ENCODE measurements around the gene CYSLTR2.

Gene CYSLTR2

DNA sequence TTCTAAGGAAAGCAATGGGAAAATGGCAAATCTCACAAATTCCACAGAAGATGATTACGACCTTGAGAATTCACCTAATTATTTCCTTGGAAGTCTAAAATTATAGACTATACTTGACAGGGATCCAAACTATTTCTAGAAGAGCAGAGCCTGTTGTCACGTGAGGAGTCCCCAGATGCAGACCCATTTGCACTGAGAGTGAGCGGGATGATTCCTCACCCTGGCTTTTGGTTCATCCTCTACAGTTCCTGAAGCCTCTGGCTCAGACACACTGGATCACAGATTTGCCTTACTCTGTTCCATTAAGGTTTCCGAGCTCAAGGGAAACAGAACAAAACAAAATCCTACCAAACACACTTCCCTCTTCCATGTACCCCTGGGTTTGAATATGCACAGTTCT lies 23.0 kb upstream of the CYSLTR2 start:
- H3K9me3 ChIP-seq (ENCODE audit: control insufficient read depth, insufficient read depth, low read depth, low read length) = no peaks in the 10 kb centered on the region
- no peaks in the 10 kb centered on the region for H3K36me3 ChIP-seq (ENCODE audit: control insufficient read depth in 2 of 2, insufficient read depth in 1 of 2, low read length in 2 of 2)
- H3K4me3 ChIP-seq (ENCODE audit: low read depth, low read length) = no peak overlapping the region
- ChIA-PET CTCF (no interaction called here), POLR2A (no interaction called here)
- H3K27ac ChIP-seq (ENCODE audit: extremely low read depth, low read depth, low read length) = no peak overlapping the region
- TF ChIP-seq ZNF37A (tag by site-specific recombination; IDR thresholded peaks at IDR 0.05) = no peak
- no peak for TF ChIP-seq ZNF174 (tag by site-specific recombination; IDR thresholded peaks at IDR 0.05)
- no peak for TF ChIP-seq ZNF776 (tag by site-specific recombination; IDR thresholded peaks at IDR 0.05; ENCODE audit: borderline replicate concordance)
- TF ChIP-seq ZNF600 (tag by site-specific recombination; IDR thresholded peaks at IDR 0.05) = no peak
- TF ChIP-seq BCL11A (tag by site-specific recombination; IDR thresholded peaks at IDR 0.05; ENCODE audit: low read depth) = no peak
- no peak for TF ChIP-seq GLIS2 (tag by site-specific recombination; IDR thresholded peaks at IDR 0.05)
- TF ChIP-seq, protein P1, sequence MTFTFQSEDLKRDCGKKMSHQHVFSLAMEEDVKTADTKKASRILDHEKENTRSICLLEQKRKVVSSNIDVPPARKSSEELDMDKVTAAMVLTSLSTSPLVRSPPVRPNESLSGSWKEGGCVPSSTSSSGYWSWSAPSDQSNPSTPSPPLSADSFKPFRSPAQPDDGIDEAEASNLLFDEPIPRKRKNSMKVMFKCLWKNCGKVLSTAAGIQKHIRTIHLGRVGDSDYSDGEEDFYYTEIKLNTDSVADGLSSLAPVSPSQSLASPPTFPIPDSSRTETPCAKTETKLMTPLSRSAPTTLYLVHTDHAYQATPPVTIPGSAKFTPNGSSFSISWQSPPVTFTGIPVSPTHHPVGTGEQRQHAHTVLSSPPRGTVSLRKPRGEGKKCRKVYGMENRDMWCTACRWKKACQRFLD (tag by site-specific recombination; IDR thresholded peaks at IDR 0.05) = no peak
- H3K4me1 ChIP-seq (ENCODE audit: control insufficient read depth, insufficient read depth, low read length) = no peaks in the 10 kb centered on the region

DNA sequence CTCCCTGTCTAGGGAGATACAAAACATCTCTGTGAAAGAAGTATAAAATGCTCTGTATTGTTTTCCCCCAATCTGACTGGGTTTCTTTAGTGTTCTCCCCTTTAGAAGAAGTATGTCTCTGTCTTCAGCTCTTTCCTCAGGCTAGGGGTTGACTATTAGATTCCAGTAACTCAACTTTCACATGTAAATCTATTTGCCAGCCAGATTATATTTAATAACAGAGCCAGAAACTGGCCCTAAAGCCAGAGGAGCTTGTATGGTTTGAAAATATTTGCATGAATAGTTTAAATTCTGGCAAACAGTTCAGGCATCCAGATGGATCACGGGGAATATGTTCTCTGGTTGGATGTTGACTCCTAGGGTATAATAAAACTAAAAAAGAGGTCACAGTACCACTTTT lies 22.3 kb upstream of the CYSLTR2 start:
- H3K27ac ChIP-seq (ENCODE audit: extremely low read depth, low read depth, low read length) = no peak overlapping the region
- no peaks in the 10 kb centered on the region for H3K4me1 ChIP-seq (ENCODE audit: control insufficient read depth, insufficient read depth, low read length)
- POLR2A ChIA-PET = no interaction called here
- H3K9me3 ChIP-seq (ENCODE audit: control insufficient read depth, insufficient read depth, low read depth, low read length) = no peaks in the 10 kb centered on the region
- CTCF ChIA-PET = no interaction called here
- TF ChIP-seq ZNF302 (tag by site-specific recombination; IDR thresholded peaks at IDR 0.05; ENCODE audit: low read depth) (no peak), ZNF48 (tag by site-specific recombination; IDR thresholded peaks at IDR 0.05) (no peak), ZNF311 (tag by site-specific recombination; IDR thresholded peaks at IDR 0.05; ENCODE audit: borderline replicate concordance) (no peak), ZNF785 (tag by site-specific recombination; IDR thresholded peaks at IDR 0.05) (no peak), ZBTB20 (tag by site-specific recombination; IDR thresholded peaks at IDR 0.05) (no peak), ZNF561 (tag by site-specific recombination; IDR thresholded peaks at IDR 0.05; ENCODE audit: borderline replicate concordance) (no peak)
- no peaks in the 10 kb centered on the region for H3K36me3 ChIP-seq (ENCODE audit: control insufficient read depth in 2 of 2, insufficient read depth in 1 of 2, low read length in 2 of 2)
- no peak overlapping the region for H3K4me3 ChIP-seq (ENCODE audit: low read depth, low read length)

DNA sequence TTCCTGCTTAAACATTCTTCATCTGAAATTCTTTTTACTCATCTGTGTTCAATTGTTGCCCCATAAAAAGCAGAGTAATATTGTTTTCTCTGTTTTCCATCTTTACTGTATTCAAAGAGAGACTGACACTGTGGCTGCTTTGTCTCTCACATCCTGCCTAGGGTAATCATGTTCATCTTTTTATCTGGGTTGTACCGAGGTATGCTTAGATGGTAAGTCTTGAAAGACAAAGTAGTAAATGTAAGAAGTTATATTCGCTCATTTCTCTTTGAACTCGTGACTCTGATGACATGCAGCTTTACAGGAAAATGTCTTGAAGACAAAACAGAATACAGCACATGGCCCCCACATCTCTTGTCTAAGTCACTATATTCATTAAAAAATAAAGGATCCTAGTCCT lies 20.0 kb upstream of the CYSLTR2 start:
- H3K4me3 ChIP-seq (ENCODE audit: low read depth, low read length) = no peak overlapping the region
- H3K36me3 ChIP-seq (ENCODE audit: control insufficient read depth in 2 of 2, insufficient read depth in 1 of 2, low read length in 2 of 2) = no peaks in the 10 kb centered on the region
- ChIA-PET POLR2A (no interaction called here), CTCF (no interaction called here)
- H3K9me3 ChIP-seq (ENCODE audit: control insufficient read depth, insufficient read depth, low read depth, low read length) = no peaks in the 10 kb centered on the region
- no peak overlapping the region for H3K27ac ChIP-seq (ENCODE audit: extremely low read depth, low read depth, low read length)
- TF ChIP-seq, protein P2, sequence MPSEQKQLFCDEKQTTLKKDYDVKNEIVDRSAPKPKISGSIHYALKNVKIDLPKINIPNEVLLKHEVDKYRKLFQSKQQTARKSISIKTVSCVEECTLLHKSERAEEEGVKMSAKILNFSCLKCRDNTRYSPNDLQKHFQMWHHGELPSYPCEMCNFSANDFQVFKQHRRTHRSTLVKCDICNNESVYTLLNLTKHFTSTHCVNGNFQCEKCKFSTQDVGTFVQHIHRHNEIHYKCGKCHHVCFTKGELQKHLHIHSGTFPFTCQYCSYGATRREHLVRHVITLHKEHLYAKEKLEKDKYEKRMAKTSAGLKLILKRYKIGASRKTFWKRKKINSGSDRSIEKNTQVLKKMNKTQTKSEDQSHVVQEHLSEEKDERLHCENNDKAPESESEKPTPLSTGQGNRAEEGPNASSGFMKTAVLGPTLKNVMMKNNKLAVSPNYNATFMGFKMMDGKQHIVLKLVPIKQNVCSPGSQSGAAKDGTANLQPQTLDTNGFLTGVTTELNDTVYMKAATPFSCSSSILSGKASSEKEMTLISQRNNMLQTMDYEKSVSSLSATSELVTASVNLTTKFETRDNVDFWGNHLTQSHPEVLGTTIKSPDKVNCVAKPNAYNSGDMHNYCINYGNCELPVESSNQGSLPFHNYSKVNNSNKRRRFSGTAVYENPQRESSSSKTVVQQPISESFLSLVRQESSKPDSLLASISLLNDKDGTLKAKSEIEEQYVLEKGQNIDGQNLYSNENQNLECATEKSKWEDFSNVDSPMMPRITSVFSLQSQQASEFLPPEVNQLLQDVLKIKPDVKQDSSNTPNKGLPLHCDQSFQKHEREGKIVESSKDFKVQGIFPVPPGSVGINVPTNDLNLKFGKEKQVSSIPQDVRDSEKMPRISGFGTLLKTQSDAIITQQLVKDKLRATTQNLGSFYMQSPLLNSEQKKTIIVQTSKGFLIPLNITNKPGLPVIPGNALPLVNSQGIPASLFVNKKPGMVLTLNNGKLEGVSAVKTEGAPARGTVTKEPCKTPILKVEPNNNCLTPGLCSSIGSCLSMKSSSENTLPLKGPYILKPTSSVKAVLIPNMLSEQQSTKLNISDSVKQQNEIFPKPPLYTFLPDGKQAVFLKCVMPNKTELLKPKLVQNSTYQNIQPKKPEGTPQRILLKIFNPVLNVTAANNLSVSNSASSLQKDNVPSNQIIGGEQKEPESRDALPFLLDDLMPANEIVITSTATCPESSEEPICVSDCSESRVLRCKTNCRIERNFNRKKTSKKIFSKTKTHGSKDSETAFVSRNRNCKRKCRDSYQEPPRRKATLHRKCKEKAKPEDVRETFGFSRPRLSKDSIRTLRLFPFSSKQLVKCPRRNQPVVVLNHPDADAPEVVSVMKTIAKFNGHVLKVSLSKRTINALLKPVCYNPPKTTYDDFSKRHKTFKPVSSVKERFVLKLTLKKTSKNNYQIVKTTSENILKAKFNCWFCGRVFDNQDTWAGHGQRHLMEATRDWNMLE (tag by site-specific recombination; conservative IDR thresholded peaks at IDR 0.05; ENCODE audit: low read depth) = no peak
- TF ChIP-seq ZIC2 (tag by site-specific recombination; IDR thresholded peaks at IDR 0.05) (no peak), ZBTB8A (tag by site-specific recombination; IDR thresholded peaks at IDR 0.05) (no peak), ZNF335 (tag by site-specific recombination; conservative IDR thresholded peaks at IDR 0.05) (no peak), ZNF221 (tag by site-specific recombination; IDR thresholded peaks at IDR 0.05; ENCODE audit: borderline replicate concordance) (no peak), ZBTB20 (tag by site-specific recombination; IDR thresholded peaks at IDR 0.05) (no peak), ZNF350 (tag by site-specific recombination; IDR thresholded peaks at IDR 0.05) (no peak), EGR2 (tag by site-specific recombination; IDR thresholded peaks at IDR 0.05; ENCODE audit: low read depth) (no peak), SCRT2 (tag by site-specific recombination; IDR thresholded peaks at IDR 0.05) (no peak), ZBTB7A (tag by site-specific recombination; IDR thresholded peaks at IDR 0.05; ENCODE audit: low read depth) (no peak)
- TF ChIP-seq, protein P3, sequence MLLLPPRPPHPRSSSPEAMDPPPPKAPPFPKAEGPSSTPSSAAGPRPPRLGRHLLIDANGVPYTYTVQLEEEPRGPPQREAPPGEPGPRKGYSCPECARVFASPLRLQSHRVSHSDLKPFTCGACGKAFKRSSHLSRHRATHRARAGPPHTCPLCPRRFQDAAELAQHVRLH (tag by site-specific recombination; IDR thresholded peaks at IDR 0.05) = no peak
- H3K4me1 ChIP-seq (ENCODE audit: control insufficient read depth, insufficient read depth, low read length) = no peaks in the 10 kb centered on the region

All from HEK293 (cell line).